Kasumi-1 (cell line): ENCODE results near the gene CLMN.

Experiments
- DNase-seq, 2 experiments: peaks; one replicate each; lab custom pipeline; 2025; lab: John Stamatoyannopoulos, UW

CLMN gene

GRCh38 chr14:95238487-95239298 is 81.0 kb downstream of the CLMN start:
- DNase-seq = no peak

DNA sequence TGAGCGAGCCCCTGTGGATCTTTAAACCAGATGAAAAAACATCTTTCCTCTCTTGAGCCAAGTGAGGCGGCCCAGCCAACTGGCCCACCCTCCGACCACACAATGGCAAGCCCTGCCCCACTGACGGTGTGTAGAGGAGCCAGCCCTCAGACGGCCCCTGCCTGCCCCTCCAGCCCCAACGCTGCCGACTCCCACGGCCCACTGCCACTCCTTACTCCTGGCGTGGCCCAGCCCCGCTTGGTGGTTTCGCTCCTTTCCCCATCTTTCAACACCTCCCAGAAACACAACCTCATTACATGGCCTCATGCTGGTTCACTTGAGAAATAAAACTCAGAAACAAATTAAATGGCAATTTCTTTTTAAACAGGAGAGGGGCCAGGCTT is 81.8 kb downstream of the CLMN start:
- no peak for DNase-seq

GRCh38 chr14:95237121-95237957 is 82.4 kb downstream of the CLMN start:
- no peak for DNase-seq

DNA sequence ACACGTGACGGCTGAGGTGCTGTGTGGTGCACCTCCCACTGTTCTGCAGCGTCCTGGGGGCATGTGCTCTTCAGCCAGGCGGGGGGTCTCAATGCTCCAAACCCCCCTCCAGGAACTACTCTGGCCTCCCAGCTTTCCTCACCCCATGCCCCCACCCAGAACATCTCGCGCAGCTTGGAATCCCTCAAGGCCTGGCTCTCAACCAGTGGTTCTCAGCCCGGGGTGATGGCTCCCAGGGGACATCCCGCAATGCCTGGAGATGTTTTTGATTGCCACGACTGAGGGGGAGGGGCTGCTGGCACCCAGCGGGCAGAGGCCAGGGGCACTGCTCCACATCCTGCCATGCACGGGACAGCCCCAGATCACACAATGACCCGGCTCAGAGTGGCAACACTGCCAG is 83.5 kb downstream of the CLMN start:
- DNase-seq = no peak

- DNase-seq = no peak
Measured at GRCh38 chr14:95235767-95236166, 83.9 kb downstream of the CLMN start.

DNA sequence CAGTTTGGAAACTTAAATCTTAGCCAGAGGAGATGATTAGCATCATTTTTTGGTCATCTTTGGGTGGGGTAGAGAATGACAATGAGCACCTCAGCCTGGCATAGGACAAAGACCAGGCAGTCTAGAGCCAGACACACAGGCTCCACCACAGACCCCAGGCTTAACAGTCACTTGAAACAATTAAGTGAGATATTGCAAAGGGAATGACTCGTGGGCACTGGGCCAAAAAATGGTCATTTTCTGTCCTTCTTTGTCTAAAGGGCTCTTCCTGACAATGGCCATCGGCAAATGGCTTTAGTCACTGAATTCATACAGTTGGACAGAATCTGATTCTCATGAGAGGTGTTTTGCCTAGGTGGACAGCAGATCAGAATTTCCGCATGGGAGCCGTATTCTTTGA is 84.4 kb downstream of the CLMN start:
- DNase-seq = no peak

DNA sequence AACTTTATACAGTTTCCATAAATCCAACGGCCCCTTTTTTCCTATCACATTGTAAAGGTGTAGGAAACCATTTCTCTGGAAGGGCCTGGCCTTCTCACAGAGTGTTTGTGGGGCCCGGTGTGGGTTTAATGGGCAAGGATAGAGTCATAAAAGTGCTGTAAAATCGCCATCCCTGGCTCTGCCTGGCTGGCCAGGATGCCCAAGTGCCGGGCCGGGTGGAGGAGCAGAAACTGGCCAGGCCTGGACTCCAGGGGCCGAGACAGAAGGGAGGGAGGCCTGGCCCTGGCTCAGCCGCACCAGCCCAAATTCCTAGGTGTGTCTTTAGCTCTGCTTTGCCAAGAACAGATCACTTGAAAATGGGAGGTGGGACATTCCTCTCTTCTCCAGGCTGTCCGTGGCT is 85.3 kb downstream of the CLMN start:
- no peak for DNase-seq

- no peak for DNase-seq
Measured at GRCh38 chr14:95233702-95234241, 85.9 kb downstream of the CLMN start.

- no peak for DNase-seq
Measured at GRCh38 chr14:95232894-95233584, 86.7 kb downstream of the CLMN start.

DNA sequence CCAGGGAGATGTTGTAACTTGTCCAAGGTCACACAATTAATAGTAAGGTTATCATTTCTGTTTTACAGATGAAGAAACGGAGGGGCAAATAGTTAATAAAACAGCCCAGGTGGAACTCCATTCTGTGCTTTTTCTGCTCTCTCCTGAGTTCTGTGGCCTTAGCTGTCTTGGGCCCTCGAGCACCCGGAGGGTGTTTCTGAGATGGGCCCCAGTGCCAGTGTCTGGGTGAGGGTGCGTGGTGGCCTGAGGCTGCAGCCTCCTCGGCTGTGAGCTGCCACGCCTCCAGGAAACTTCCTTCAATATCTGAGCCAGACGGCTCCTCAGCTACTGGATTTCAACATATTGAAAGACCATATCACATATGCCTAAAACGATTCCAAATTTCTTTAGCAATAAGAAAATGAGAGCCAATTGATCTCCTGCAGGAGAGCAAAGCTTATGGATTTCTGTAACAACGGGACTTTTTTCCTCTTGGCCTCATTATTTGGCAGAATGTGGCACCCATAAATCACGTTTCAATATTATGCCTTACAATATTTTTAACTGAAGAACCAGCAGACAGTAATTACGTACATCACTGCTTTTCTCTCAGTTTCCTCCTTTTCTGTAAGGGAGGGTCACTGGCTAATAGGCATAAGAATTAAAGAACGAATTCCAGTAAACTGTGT is 87.6 kb downstream of the CLMN start:
- no peak for DNase-seq

- no peak for DNase-seq
Measured at GRCh38 chr14:95229749-95230148, 90.0 kb downstream of the CLMN start.

- no peak for DNase-seq
Measured at GRCh38 chr14:95228240-95228639, 91.5 kb downstream of the CLMN start.

DNA sequence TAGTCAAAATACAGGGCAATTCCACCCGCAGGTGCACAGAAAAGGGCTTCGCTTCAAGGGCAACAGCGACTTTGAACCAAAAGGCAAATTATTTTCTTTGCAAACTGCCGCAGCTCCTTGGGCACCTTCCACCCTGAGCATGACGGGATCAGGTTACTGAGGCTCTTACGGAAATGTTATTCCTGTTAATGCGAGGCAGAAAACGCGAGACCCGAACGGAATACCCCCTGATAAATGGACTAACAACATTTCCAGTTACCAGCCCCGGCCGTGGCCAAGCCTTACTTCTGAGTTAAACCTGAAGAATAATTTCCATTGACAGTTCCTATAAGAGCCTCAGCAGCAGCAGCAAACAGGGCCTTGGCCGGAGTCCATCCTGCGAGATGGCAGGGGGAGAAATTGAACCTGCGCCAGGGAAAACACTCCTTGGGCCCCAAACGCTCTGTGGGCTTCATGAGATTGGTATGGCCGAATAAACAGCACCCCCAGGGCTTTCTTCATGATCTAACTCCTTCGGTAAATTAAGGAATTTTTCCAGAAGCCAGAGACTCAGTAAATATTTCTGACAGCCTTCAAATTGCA is 92.3 kb downstream of the CLMN start:
- no peak for DNase-seq

GRCh38 chr14:95226801-95227200 is 92.9 kb downstream of the CLMN start:
- no peak for DNase-seq

- DNase-seq = no peak
Measured at GRCh38 chr14:95225251-95225887, 94.3 kb downstream of the CLMN start.

DNA sequence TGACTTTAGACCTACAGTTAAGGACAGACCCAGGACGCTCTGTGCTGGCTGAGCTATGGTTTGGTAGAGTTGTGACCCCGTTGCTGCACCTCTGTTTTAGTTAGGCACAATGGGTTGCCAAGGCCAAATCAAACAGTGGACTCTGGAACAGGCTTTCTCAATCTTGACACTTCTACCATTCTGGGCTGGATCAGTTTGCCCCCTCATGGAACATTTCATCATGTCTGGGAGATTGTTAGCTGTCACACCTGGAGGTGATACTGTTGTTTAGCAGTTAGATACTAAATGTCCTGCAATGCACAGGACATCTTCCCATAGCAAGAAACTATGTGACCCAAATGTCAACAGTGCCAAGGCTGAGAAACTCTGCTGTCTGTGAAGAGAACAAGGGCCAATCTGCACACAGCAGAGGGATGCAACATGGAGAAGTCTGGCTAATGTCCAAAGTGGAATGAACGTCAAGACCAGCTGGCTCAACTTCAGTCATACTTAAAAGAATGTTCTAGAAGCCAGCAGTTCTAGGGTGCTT is 96.8 kb downstream of the CLMN start:
- no peak for DNase-seq

GRCh38 chr14:95222151-95222631 is 97.5 kb downstream of the CLMN start:
- no peak for DNase-seq

- no peak for DNase-seq
Measured at GRCh38 chr14:95221531-95221930, 98.2 kb downstream of the CLMN start.

GRCh38 chr14:95220663-95221231 is 99.0 kb downstream of the CLMN start:
- no peak for DNase-seq
